ENCODE data around the gene TEX35.

Gene TEX35

DNA sequence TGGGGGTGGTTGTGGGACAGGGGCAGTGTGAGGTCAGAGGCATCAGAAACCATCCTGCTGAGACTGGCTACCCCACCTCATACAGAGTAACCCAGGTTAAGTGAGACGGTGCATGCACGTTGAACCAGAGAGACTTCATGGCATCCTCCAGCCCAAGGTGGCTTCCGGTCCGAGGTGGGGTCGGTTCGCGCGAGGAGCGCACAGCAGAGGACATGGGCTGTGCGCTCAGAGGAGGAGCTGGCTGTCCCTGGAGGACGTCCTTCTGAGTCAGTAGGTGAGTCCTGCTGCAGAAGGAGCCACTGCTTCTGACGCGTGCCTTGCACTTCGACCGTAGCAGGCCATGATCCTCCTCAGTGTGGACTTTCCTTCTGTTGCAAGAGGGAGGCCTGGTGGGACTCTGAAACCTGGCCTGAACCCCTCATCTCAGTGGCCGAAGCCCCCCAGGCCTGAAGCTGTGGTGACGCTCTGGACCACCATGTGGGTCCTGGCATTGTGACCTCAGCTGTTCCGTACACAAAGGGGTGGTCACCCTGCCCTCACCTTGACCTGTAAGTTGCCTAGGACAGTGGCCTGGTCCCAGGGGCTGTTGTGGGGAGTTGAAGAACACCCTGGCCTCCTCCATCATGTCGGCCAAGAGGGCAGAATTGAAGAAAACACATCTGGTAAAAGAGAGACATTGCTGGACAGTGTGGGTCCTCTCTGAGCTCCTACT is at the start of gene TEX35:
TSS of gene TEX35 (plus strand) at position 544 of the 712 bp plus-strand sequence. CDS start at position 624, 80 bp downstream.
- DNase-seq, result no peak

GRCh38 chr1:178464141-178464540 is 48.8 kb upstream of the TEX35 start:
- DNase-seq, result no peak

GRCh38 chr1:178464566-178464965 is 48.3 kb upstream of the TEX35 start:
- DNase-seq, result no peak

- no peak for DNase-seq
These were observed 47.9 kb upstream of the TEX35 start for GRCh38 chr1:178465011-178465410.

GRCh38 chr1:178467837-178468236 is 45.1 kb upstream of the TEX35 start:
- no peak for DNase-seq

DNA sequence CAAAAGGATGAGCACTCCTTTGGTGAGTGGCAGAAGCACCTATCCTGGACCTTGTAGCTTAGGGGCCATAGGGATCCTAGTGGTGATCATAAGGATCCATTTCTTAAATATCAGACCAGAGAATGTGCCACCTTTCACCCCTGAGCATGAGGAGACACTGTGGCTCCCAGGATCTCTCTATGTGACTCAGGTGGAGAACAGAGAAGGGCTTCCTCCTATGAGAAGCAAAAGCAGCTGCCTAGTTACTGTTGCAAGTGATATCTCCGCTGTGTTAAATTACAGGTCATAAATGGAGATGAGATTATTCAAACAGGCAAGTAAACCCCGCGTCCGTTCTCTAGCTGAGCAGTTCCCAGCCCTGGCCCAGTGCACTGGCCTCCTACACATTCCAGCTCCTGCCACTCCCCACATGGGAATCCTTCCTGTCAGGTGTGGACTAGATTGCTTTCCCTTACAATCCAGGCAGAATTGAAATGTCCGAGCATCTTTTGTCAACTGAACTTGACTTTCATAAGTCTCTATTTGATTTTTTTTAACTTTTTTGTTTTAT is 42.4 kb upstream of the TEX35 start:
- DNase-seq, result no peak

- no peak for DNase-seq
These were observed 40.4 kb upstream of the TEX35 start for GRCh38 chr1:178472531-178472930.

- no peak for DNase-seq
These were observed 35.5 kb upstream of the TEX35 start for GRCh38 chr1:178477373-178477772.

DNA sequence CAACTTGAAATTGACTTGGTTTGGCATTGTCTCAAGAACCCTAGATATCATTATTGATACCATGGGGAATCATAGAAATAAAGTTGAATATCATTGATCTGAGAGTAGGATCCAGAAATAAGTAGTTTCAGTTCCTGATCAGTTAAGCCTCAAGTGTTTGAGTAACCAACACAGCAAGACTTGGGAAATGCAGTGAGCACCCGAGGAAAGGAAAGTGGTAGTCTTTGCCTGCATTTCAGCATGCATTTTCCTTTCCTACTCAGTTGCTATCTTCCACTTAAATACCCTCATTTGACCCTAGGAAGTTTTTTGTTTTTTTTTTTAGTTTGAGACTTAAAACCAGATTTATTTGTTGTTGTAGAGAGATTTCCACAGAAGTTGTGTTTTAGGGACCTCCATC is 35.1 kb upstream of the TEX35 start:
- no peak for DNase-seq

DNA sequence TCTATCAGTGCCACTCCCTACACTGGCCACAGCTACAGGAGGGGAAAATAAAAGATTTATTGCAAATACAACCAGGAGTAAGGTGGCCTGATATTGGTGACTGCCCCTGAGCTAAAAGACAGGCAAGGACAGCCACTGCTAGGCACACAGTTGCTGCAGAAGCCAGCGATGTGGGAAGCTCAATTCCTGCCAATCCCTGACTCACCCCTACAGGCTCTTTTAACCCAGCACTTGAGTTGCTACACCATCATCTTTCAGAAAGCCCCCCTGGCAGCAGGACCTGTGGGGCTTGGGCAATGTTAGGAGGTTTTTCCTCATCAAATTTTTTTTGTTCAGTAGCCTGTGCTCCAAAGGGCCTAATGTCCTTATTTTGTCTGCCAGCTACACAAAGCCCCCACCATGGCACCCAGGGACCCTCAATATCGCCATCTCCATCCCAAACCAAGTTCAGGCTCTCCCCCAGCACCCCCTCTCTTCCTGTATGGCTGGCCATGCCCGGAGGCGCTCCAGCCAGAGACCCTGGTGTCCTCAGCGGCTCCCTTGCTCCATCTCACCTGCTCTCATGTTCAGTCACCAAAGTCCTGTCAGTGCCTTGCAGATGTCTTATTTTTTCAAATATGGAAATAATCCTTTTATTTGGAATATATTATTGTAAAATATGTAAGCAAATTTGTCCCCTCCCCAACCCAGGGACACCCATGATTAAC is 29.5 kb upstream of the TEX35 start:
- DNase-seq, result no peak

DNA sequence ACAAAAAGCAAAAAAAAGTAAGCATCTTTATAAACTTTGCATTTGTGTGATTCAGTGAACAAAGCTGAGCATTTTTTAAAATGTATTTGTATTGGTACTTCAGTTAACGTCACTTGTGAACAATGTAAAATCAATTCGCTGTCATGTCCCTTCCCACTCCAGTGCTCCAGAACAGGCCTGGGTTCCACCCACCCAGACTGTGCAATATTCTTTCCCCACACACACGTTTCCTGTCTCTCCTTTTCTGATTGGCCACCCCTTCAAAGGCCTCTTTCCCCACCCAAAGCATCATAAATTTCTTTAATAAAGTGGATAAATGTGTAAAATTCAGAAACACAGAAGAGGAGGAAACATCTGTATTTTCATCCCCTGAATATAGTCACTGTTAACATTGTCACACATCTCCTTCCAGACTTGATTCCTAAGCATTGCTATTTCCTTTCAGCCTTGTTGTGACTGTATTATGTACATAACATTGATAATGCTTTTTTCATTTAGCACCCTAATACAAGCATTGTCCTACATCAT is 28.1 kb upstream of the TEX35 start:
- no peak for DNase-seq

GRCh38 chr1:178485541-178485981 is 27.3 kb upstream of the TEX35 start:
- DNase-seq, result no peak

DNA sequence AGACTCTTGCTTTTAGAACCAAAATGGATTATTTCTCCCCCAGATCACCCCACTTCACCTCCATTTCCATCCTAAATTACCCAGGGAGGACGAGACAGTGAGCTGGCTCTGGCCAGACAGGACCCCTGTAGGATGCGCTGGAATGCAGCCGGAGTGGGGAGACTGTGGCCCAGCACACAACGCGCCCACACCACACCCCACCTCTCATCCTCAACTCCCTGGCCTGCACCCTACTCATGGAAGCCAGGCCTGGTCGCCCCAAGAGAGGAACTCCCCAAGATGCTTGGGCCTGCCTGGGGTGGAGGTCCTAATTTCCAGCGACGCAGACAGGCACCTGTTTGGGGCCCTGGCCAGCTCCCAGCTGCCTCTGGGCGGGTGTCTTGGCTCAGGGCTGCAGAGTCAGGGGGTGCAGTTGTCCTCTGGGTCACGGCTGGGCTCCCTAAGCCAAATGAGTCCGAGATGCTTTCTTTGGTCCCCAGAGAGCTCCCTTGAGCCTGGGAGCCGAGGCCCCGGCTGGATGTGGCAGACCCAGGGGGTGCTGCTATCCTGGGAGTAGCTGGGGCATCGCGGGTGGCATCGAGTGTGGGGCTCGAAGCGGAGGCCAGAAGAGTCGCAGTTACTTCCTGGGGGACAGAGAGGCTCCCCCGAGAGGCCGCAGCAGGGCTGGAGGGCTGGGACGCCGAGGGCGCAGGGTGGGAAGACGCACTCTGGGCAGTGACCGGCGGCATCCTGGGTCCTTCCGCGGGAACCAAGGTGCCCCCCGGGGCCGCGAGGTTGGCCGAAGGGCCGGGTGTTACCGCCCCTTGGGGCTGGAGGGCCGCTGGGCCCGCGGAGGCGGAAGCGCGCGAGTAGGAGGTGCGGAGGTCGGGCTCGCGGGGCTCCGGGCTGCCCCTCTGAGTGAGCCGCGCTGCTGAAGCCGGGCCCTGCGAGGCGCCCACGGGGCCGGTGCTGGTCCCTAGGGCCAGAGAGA is 26.5 kb upstream of the TEX35 start:
- DNase-seq, result no peak

DNA sequence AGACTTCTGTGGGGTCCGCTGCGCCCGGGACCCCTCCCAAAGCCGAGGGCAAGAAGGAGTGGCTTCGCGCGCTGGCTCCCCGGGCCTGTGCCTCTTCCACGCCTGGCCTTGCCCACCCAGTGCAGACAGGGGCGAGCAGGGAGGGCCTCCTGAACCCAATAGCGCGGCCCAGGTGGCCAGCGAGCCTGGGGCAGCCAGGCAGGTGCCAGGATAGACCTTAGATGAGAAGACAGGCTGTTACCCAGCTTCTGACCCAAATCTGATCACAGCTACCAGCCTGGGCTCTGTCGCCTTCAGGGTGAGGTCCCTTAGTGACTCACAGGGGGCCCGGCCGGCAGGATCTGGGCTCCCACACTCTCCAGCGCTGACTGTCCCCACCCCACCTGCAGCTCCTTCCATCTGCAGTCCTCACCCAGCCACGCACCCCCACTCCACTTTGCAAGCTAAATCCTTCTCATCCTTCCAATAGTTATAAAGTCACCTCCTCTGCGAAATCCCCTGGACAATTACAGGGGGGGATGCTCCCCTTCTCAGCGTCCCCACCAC is 25.8 kb upstream of the TEX35 start:
- DNase-seq, result no peak

- no peak for DNase-seq
These were observed 24.5 kb upstream of the TEX35 start for GRCh38 chr1:178488393-178488792.

DNA sequence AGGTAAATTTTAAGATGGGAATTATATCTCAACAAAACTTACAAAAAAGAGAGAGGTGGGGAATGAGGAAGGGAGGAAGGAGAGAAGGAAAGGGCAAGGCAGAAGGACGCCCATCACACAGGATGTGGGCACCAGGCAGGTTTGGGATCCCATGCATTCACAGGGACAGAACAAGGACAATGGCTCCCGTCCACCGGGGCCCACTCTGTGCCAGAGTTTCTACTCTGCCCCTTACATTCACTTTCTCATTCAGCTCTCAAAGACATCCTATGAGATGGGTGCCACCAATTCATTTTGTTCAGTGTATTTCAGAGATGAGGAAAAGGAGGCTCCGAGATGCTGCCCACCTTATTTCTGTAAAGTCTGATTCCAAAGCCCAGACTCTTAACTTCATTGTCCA is 23.5 kb upstream of the TEX35 start:
- no peak for DNase-seq

DNA sequence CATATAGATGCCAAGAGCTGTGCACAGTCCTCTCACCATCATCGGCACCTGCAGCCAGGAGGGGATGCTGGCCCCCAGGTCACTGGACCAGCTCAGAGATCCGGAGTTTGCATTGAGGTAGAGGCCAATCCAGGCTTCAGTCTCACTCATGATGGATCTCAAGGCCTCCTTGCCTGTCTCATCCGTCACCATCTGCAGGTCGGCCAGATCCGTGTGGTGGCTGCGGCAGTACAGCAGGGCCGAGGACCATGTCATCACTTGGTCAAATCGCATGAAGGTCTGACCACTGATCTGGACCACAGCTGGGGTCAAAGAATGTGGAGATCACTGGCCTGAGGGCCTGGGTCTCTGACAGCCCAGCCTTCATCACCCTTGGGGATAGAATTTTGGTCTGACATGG is 22.8 kb upstream of the TEX35 start:
- DNase-seq, result no peak

GRCh38 chr1:178490967-178491366 is 21.9 kb upstream of the TEX35 start:
- no peak for DNase-seq

DNA sequence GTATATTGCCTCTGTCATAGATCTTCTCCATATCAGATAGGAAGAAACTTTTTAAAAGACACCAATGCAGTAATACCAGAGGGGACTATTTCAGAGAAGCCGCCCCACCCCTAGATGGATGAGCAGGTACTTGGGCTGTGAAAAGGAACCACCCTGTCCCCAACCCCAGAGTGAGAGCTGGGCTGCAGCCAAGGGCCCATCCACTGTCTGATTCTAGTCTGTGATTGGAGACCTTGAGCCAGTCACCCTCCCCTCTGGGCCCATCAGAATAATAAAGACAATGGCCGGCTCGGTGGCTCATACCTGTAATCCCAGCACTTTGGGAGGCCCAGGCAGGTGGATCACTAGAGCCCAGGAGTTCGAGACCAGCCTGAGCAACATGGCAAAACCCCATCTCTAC is 21.2 kb upstream of the TEX35 start:
- DNase-seq, result no peak

DNA sequence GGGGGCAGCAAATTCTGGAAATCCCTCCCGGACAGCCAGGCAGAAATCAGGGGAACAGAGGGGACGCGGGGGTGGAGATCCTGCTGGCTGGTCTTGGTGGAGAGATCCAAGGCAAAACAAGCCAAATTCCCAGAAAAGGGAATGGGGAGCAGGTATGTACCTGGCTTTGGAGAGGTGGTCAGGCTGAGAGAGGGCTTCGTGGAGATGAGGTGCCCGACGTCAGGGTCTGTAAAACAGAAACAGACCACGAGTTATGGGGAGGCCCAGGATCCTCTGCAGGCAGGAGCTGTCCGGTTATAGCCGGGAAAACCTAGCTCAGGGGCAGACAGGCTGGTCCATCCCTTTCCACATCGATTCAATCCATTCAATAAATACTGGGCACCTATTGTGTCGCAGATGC is 20.6 kb upstream of the TEX35 start:
- no peak for DNase-seq

DNA sequence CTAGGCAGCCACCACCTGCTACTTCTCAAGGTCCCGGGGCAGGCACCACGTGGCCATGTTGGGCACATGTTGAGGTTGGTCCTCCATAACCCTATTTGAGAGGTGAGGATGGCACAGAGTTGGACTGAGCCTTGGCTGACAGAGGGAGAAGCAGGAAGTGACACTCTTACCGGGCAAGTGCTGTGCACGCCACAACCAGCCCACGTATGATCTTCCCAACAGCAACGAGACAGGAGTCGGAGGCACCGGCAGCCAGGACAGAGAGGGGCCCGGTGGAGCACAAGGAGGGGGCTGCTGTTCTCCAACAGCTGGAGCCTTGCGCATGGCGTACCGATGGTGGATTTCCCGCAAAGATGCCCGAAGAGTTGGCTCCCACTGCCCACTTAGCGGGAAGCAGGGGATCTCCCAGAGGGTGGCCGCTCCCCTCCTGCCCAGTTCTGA is 19.6 kb upstream of the TEX35 start:
- no peak for DNase-seq

GRCh38 chr1:178494569-178494971 is 18.3 kb upstream of the TEX35 start:
- no peak for DNase-seq
